ENCODE results near the gene SEC14L5.

The SEC14L5 gene

GRCh38 chr16:4968879-4969483 lies 10.9 kb downstream of the SEC14L5 start:
- POLR2A ChIA-PET, result no interaction called here
- CTCF ChIA-PET, result no interaction called here
- Histone ChIP-seq H3K36me3 (ENCODE audit: control insufficient read depth in 2 of 2, insufficient read depth in 1 of 2, low read length in 2 of 2) (no peaks in the 10 kb centered on the region), H3K4me1 (ENCODE audit: control insufficient read depth, insufficient read depth, low read length) (no peaks in the 10 kb centered on the region), H3K27ac (ENCODE audit: extremely low read depth, low read depth, low read length) (no peak overlapping the region), H3K4me3 (ENCODE audit: low read depth, low read length) (no peak overlapping the region), H3K9me3 (ENCODE audit: control insufficient read depth, insufficient read depth, low read depth, low read length) (no peaks in the 10 kb centered on the region)
- TF ChIP-seq ZNF571 (tag by site-specific recombination; IDR thresholded peaks at IDR 0.05) (no peak), ZNF548 (tag by site-specific recombination; IDR thresholded peaks at IDR 0.05) (no peak), PRDM10 (tag by site-specific recombination; IDR thresholded peaks at IDR 0.05) (no peak), ZNF239 (tag by site-specific recombination; IDR thresholded peaks at IDR 0.05) (no peak), CTCF (tag by site-specific recombination; IDR thresholded peaks at IDR 0.05) (no peak), ZNF624 (tag by site-specific recombination; IDR thresholded peaks at IDR 0.05) (no peak), ZNF350 (tag by site-specific recombination; IDR thresholded peaks at IDR 0.05) (no peak), ZNF391 (tag by site-specific recombination; IDR thresholded peaks at IDR 0.05; ENCODE audit: borderline replicate concordance, low read depth) (no peak)

- no peak overlapping the region for H3K27ac ChIP-seq (ENCODE audit: extremely low read depth, low read depth, low read length)
- ChIA-PET CTCF (no interaction called here), POLR2A (no interaction called here)
These were observed 11.9 kb downstream of the SEC14L5 start for GRCh38 chr16:4970010-4970409.

GRCh38 chr16:4972938-4973587 lies 14.9 kb downstream of the SEC14L5 start:
- Histone ChIP-seq H3K27ac (ENCODE audit: extremely low read depth, low read depth, low read length) (no peak overlapping the region), H3K4me3 (ENCODE audit: low read depth, low read length) (no peak overlapping the region), H3K36me3 (ENCODE audit: control insufficient read depth in 2 of 2, insufficient read depth in 1 of 2, low read length in 2 of 2) (no peaks in the 10 kb centered on the region), H3K9me3 (ENCODE audit: control insufficient read depth, insufficient read depth, low read depth, low read length) (no peaks in the 10 kb centered on the region), H3K4me1 (ENCODE audit: control insufficient read depth, insufficient read depth, low read length) (no peaks in the 10 kb centered on the region)
- ChIA-PET POLR2A (interaction anchor here (1.0 kb wide), 1 partner anchor 82 kb away, joined by 5 read pairs; no protein-coding TSS in a partner anchor), CTCF (interaction anchor here (0.6 kb wide), 1 partner anchor 112 kb away, joined by 3 read pairs; no protein-coding TSS in a partner anchor)
- peak; percentile 97 for TF ChIP-seq ZNF26 (tag by site-specific recombination; IDR thresholded peaks at IDR 0.05)
- TF ChIP-seq KLF10 (tag by site-specific recombination; IDR thresholded peaks at IDR 0.05), result no peak

More at GRCh38 chr16:4970010-4970409, 11.9 kb downstream of the SEC14L5 start:
- TF ChIP-seq KLF8 (tag by site-specific recombination; IDR thresholded peaks at IDR 0.05), result no peak
- no peak for TF ChIP-seq ZNF398 (tag by site-specific recombination; IDR thresholded peaks at IDR 0.05)
- Histone ChIP-seq H3K36me3 (ENCODE audit: control insufficient read depth in 2 of 2, insufficient read depth in 1 of 2, low read length in 2 of 2) (no peaks in the 10 kb centered on the region), H3K9me3 (ENCODE audit: control insufficient read depth, insufficient read depth, low read depth, low read length) (no peaks in the 10 kb centered on the region), H3K4me1 (ENCODE audit: control insufficient read depth, insufficient read depth, low read length) (no peaks in the 10 kb centered on the region), H3K4me3 (ENCODE audit: low read depth, low read length) (no peak overlapping the region)

Data from HEK293 (cell line).